BE2C (cell line): ENCODE results near the gene LRRC61.

Experiments
- DNase-seq: peaks from one replicate; pipeline ENCODE4 v3.0.0-alpha.2; 2020
- H3K27me3 ChIP-seq: fragments of 250-450 bp; sonication (Bioruptor Pico); 2 replicates; pipeline ENCODE4 v1.5.1; 2020; ENCODE audit warnings: mild to moderate bottlenecking
- H3K36me3 ChIP-seq: fragments of 250-450 bp; sonication (Bioruptor Pico); 2 replicates; pipeline ENCODE4 v1.5.1; 2020; ENCODE audit warnings: mild to moderate bottlenecking
- H3K4me1 ChIP-seq: fragments of 250-450 bp; sonication (Bioruptor Pico); 2 replicates; pipeline ENCODE4 v1.5.1; 2020
- H3K4me3 ChIP-seq: 2 replicates; pipeline ENCODE4 v1.5.1; 2011; ENCODE audit warnings: low read depth, low read length
- H3K9me3 ChIP-seq: fragments of 250-450 bp; sonication (Bioruptor Pico); 2 replicates; pipeline ENCODE4 v1.5.1; 2020
- TF ChIP-seq, protein P1 (sequence below): IDR thresholded peaks from 2 replicates; pipeline ENCODE4 v1.5.1; 2012; ENCODE audit warnings: mild to moderate bottlenecking, low read depth, low read length

LRRC61 gene

DNA sequence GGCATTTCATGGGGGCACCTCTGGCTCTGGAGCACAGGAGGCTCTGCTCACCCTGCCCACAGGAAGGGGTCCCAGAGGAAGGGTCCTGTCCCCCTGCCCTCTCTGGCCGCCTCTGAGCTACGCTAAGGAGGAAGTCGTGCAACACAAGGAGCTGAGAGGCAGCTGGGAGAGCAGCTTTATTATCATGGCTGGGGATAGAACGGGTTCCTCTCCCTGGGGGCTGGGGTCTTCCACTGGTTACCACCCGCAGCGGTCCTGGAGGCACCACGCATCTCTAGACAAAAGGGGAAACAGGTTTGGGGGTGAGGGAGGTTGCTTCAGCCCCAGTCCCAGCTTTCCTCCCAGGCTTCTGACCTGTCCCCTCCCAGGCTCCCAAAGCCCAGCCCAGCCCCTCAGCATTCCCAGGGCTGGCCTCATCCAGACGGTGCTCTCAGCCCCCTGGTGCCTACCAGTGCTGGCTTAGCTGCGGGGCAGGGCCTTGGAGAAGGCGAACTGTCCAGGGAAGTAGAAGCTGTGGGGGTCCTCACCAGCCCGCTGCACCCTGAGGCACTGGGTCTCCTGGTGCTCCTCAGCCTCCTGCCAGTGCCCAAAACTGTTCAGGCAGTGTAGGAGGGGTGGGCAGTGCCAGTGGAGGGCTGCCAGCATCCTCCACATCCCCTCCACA is 15.1 kb downstream of the LRRC61 start:
- Histone ChIP-seq H3K27me3 (peaks cover 21% of the 10 kb centered on the region), H3K4me1 (no peaks in the 10 kb centered on the region), H3K36me3 (peaks cover 10% of the 10 kb centered on the region), H3K9me3 (no peaks in the 10 kb centered on the region), H3K4me3 (no peak overlapping the region)
- DNase-seq, result no peak
- TF ChIP-seq, protein P1, sequence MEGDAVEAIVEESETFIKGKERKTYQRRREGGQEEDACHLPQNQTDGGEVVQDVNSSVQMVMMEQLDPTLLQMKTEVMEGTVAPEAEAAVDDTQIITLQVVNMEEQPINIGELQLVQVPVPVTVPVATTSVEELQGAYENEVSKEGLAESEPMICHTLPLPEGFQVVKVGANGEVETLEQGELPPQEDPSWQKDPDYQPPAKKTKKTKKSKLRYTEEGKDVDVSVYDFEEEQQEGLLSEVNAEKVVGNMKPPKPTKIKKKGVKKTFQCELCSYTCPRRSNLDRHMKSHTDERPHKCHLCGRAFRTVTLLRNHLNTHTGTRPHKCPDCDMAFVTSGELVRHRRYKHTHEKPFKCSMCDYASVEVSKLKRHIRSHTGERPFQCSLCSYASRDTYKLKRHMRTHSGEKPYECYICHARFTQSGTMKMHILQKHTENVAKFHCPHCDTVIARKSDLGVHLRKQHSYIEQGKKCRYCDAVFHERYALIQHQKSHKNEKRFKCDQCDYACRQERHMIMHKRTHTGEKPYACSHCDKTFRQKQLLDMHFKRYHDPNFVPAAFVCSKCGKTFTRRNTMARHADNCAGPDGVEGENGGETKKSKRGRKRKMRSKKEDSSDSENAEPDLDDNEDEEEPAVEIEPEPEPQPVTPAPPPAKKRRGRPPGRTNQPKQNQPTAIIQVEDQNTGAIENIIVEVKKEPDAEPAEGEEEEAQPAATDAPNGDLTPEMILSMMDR, result no peak

DNA sequence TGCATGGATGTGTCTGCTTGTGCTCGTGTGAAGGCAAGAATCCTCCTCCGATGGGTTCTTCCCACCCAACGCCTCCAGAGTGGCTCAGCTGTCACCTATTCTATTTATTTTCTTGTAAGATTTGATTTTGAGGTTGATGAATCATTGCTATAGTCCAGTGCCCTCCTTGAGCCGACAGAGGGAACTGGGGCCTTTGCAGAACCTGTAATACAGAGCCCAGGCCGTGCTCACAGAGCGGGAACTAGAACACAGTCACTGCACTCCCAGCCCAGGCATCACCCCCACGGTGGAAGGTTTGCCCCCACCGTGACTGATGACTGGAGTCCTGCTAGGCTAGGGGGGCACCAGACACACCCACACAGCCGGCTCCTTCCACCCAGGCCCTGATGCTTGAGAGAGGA is 16.3 kb downstream of the LRRC61 start:
- Histone ChIP-seq H3K27me3 (peaks cover 27% of the 10 kb centered on the region), H3K4me3 (no peak overlapping the region), H3K36me3 (peaks cover 10% of the 10 kb centered on the region), H3K9me3 (no peaks in the 10 kb centered on the region), H3K4me1 (no peaks in the 10 kb centered on the region)
- no peak for DNase-seq
- TF ChIP-seq, protein P1, result no peak

DNA sequence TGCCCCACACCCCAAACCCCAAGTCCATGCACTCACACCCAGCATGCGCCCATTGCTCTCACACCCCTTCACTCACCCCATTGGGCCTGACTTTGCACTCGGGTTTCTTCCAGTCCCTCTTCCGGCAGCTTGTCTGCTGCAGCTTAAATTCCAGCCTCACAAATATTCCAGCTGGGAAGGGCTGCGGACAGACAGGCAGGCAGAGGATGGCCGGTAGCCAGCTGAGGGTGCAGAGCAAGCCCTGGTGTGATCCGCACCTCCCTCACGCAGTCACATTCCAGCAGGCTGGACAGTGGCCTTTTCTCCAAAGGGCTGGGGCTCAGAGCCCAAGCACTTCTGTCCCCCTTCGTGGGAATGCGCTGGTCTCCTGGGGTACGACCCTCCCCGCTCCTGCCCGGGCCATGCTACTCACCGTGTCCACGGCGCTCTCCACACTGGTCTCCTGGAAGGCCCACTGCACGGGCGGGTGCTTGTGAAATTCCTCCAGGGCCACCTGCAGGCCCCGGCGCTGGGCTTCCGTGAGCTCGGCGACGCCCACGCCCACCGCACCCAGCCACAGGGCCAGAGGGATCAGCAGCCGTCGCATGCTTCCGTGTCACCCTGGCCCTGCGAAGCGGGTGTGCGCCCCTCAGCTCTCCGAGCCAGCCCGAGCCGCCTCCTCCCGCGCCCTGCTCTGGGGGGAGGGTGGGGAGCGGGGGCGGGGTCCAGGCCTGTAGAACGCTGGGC is 17.0 kb downstream of the LRRC61 start:
- H3K4me3 ChIP-seq, result no peak overlapping the region
- DNase-seq, result no peak
- TF ChIP-seq, protein P1, result no peak
- no peaks in the 10 kb centered on the region for H3K4me1 ChIP-seq
- H3K9me3 ChIP-seq, result no peaks in the 10 kb centered on the region
- peaks cover 10% of the 10 kb centered on the region for H3K36me3 ChIP-seq
- H3K27me3 ChIP-seq, result peaks cover 32% of the 10 kb centered on the region

DNA sequence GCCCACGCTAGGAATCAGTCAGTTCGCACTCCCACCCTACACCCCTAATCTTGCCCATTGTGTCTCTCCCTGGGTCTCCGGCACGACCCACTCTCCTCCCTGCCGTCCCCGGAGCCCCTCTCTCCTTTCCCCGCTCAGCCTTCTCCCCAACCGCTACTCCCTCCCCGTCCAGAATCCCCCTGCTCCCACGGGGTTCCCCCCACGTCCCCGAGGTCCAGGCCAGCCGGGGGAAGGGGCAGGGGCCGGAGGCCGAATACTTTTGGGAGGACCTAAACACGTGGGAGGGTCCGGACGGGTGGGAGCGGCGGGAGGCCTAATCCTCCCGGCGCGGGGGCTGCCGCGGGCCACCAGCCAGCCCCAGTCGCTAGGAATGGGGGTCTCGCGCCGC is 17.7 kb downstream of the LRRC61 start:
- Histone ChIP-seq H3K9me3 (no peaks in the 10 kb centered on the region), H3K27me3 (peaks cover 32% of the 10 kb centered on the region), H3K36me3 (peaks cover 10% of the 10 kb centered on the region), H3K4me1 (no peaks in the 10 kb centered on the region), H3K4me3 (no peak overlapping the region)
- TF ChIP-seq, protein P1, result no peak
- no peak for DNase-seq

DNA sequence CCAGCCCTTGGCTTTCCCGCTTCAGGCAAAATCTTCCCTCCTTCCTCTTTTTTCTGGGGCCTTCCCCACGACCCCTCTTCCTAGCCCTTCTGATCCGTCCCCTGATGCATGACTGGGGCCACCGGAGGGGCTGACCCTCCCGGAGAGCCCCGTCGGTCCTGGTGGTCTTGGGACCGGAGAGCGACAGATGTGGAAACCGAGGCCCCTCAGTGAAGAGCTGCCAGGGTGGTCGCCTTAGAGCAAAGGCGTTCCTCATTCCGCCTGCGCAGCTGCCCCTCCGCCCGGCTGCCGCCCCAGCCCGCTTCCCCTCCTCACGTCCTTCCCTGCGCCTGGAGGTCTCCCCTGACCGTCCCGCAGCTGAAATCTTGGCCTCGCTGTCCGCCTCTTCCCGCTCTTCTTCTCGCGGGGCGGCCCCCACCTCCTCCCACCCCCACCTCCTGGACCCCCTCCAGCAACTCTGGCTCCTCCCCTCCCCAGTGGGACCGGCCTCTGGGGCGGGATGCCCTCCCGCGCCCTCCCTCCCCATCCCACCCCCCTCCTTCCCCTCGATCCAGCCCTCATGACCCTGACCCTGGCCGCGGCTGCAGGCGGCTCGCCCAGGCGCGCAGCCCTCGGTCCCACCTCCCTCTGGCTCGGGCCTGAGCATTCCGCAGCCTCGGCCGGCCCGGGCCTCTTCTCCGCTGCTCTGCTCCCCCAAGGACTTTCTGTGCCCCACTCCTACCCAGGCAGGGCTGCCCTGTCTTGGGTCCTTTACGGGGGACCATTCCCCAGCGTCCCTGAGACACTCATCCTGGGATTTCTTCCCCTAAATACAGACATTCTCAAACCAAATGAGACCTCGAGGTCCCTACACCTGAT is 18.3 kb downstream of the LRRC61 start, which contains the start of gene RARRES2:
TSS of gene RARRES2 (minus strand) at position 367 of the 858 bp plus-strand sequence. CDS start 1,020 bp downstream, outside the sequence.
- H3K4me3 ChIP-seq, result no peak within 1 kb of the TSS
- H3K36me3 ChIP-seq, result peaks cover 8% of the 10 kb centered on the region
- H3K27me3 ChIP-seq, result peaks cover 32% of the 10 kb centered on the region
- H3K9me3 ChIP-seq, result no peaks in the 10 kb centered on the region
- no peak for DNase-seq
- TF ChIP-seq, protein P1, result no peak
- no peaks in the 10 kb centered on the region for H3K4me1 ChIP-seq
